Mesothelial cell of epicardium (in vitro differentiated cells): ENCODE results near the gene IL16. TPM values are rescaled to one million over a fixed set of nuclear protein-coding genes. Genes with fewer than 3 reads are reported as not detected.

ENCODE experiments used
- DNase-seq, 2 experiments: peaks; one replicate each; pipeline ENCODE4 v3.0.0; 2021; ENCODE audit warnings: low spot score in 2 of 2; ENCODE audit not compliant: unreplicated experiment in 2 of 2
- H3K27ac Mint-ChIP-seq: 2 replicates; pipeline ENCODE4 v1.8.0; 2021; ENCODE audit warnings: mixed read lengths
- H3K27me3 Mint-ChIP-seq: 2 replicates; pipeline ENCODE4 v1.8.0; 2021; ENCODE audit warnings: low read depth, mixed read lengths
- H3K36me3 Mint-ChIP-seq: 2 replicates; pipeline ENCODE4 v1.8.0; 2021; ENCODE audit warnings: mixed read lengths
- H3K4me1 Mint-ChIP-seq: 2 replicates; pipeline ENCODE4 v1.8.0; 2021; ENCODE audit warnings: mixed read lengths
- H3K4me3 Mint-ChIP-seq: 2 replicates; pipeline ENCODE4 v1.8.0; 2021; ENCODE audit warnings: mild to moderate bottlenecking, moderate library complexity, mixed read lengths
- H3K9me3 Mint-ChIP-seq: 2 replicates; pipeline ENCODE4 v1.8.0; 2021; ENCODE audit warnings: mixed read lengths
- total RNA-seq: library from RNA; stranded (reverse); gene quantifications from 3 replicates; pipeline ENCODE4 v1.2.1, GENCODE V29; 2021
- TF ChIP-seq, protein P1 (sequence below): fragments of 200-600 bp; sonication (generic); IDR thresholded peaks from one replicate; pipeline ENCODE4 v1.5.0; 2021; ENCODE audit warnings: antibody characterized with exemption; ENCODE audit not compliant: unreplicated experiment

IL16 gene
- total RNA-seq, 1 donor from 2014 or later: 0.27 TPM

GRCh38 chr15:81257435-81257834, 60.8 kb downstream of the IL16 start:
- no peak for DNase-seq
- H3K27ac Mint-ChIP-seq: no peak overlapping the region
- no peaks in the 10 kb centered on the region for H3K9me3 Mint-ChIP-seq
- H3K27me3 Mint-ChIP-seq: peaks cover 27% of the 10 kb centered on the region
- TF ChIP-seq, protein P1, sequence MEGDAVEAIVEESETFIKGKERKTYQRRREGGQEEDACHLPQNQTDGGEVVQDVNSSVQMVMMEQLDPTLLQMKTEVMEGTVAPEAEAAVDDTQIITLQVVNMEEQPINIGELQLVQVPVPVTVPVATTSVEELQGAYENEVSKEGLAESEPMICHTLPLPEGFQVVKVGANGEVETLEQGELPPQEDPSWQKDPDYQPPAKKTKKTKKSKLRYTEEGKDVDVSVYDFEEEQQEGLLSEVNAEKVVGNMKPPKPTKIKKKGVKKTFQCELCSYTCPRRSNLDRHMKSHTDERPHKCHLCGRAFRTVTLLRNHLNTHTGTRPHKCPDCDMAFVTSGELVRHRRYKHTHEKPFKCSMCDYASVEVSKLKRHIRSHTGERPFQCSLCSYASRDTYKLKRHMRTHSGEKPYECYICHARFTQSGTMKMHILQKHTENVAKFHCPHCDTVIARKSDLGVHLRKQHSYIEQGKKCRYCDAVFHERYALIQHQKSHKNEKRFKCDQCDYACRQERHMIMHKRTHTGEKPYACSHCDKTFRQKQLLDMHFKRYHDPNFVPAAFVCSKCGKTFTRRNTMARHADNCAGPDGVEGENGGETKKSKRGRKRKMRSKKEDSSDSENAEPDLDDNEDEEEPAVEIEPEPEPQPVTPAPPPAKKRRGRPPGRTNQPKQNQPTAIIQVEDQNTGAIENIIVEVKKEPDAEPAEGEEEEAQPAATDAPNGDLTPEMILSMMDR: no peak
- H3K36me3 Mint-ChIP-seq: no peaks in the 10 kb centered on the region
- no peak overlapping the region for H3K4me3 Mint-ChIP-seq
- no peaks in the 10 kb centered on the region for H3K4me1 Mint-ChIP-seq

GRCh38 chr15:81258455-81258854, 61.8 kb downstream of the IL16 start:
- H3K9me3 Mint-ChIP-seq: no peaks in the 10 kb centered on the region
- TF ChIP-seq, protein P1: no peak
- no peak overlapping the region for H3K27ac Mint-ChIP-seq
- H3K4me1 Mint-ChIP-seq: no peaks in the 10 kb centered on the region
- no peaks in the 10 kb centered on the region for H3K36me3 Mint-ChIP-seq
- H3K27me3 Mint-ChIP-seq: peaks cover 27% of the 10 kb centered on the region
- no peak overlapping the region for H3K4me3 Mint-ChIP-seq
- DNase-seq: no peak

DNA sequence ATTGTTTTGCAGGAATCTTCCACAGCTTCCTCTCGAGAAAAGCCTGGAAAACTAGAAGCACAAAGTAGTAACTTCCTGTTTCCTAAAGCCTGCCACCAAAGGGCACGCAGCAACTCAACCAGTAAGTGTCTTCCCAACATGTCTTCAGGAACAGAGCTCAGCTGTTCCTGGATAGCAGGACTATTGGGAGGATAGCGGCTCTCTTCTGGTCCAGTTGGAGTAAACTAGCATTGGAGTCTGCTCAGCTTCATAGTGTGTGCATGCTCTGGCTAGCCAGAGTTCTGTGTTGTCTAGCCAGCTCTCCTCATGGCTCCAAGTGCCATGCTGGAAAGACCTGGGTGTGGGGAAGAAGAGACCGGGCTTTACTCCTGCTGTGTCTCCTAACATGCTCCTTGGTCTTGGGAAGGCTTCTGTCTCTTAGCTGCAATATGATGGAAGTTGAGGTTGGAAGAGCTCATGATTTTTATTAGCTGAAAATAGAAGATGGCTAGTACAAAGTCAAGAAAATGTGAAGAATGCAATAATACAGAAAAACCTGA, 63.1 kb downstream of the IL16 start:
- no peaks in the 10 kb centered on the region for H3K36me3 Mint-ChIP-seq
- no peak overlapping the region for H3K4me3 Mint-ChIP-seq
- no peak for DNase-seq
- H3K9me3 Mint-ChIP-seq: no peaks in the 10 kb centered on the region
- H3K27ac Mint-ChIP-seq: no peak overlapping the region
- H3K27me3 Mint-ChIP-seq: peaks cover 31% of the 10 kb centered on the region
- TF ChIP-seq, protein P1: no peak
- H3K4me1 Mint-ChIP-seq: no peaks in the 10 kb centered on the region

- Mint-ChIP-seq H3K27me3 (peaks cover 31% of the 10 kb centered on the region), H3K9me3 (no peaks in the 10 kb centered on the region), H3K36me3 (no peaks in the 10 kb centered on the region), H3K27ac (no peak overlapping the region), H3K4me3 (no peak overlapping the region), H3K4me1 (peaks cover 9% of the 10 kb centered on the region)
- TF ChIP-seq, protein P1: no peak
- no peak for DNase-seq
Observed at GRCh38 chr15:81261172-81261811, 64.6 kb downstream of the IL16 start.

DNA sequence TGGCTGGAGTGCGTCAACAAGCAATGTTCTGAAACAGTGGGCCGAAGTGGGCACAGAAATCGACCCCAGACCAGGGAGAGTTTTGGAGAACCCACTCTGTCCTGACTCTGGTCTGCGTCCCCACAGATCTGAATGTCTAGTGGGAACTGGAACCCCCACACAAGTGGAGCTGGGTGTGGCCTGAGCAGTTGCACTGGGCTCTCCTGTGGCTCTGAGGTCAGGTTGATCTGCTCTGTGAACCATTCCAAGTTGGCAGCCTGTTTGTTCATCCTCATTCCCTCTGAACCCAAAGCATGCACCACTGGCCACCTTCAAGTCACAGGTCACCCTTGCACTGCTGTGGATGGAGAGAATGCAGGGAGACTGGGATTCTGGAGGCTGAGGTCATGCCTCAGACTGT, 66.8 kb downstream of the IL16 start:
- DNase-seq: no peak
- TF ChIP-seq, protein P1: no peak
- no peak overlapping the region for H3K4me3 Mint-ChIP-seq
- no peaks in the 10 kb centered on the region for H3K36me3 Mint-ChIP-seq
- no peak overlapping the region for H3K27ac Mint-ChIP-seq
- peaks cover 10% of the 10 kb centered on the region for H3K4me1 Mint-ChIP-seq
- no peaks in the 10 kb centered on the region for H3K9me3 Mint-ChIP-seq
- peaks cover 27% of the 10 kb centered on the region for H3K27me3 Mint-ChIP-seq
